Colon (tissue), 2 donors: ENCODE data around the gene NOLC1.

Experiments
- FAIRE-seq: peaks from 2 replicates; lab custom pipeline; 2012; peaks lifted over from hg19 to GRCh38; lab: Jason Lieb, UNC
- donor health status: control.
- donor health status: control.

The NOLC1 gene

GRCh38 chr10:102122450-102122849 is 29.7 kb upstream of the NOLC1 start:
- no peak for FAIRE-seq

GRCh38 chr10:102123223-102123622 is 29.0 kb upstream of the NOLC1 start:
- no peak for FAIRE-seq

- FAIRE-seq, result no peak
These were observed 20.7 kb upstream of the NOLC1 start for GRCh38 chr10:102131286-102132170.

GRCh38 chr10:102132193-102132562 is 20.0 kb upstream of the NOLC1 start:
- no peak for FAIRE-seq

- no peak for FAIRE-seq
These were observed 19.4 kb upstream of the NOLC1 start, which contains the start of gene PPRC1 for GRCh38 chr10:102132563-102133372. PPRC1 (plus strand) TSS chr10:102133040; CDS start chr10:102133069, 29 bp downstream.

GRCh38 chr10:102133373-102134195 is 18.6 kb upstream of the NOLC1 start:
- FAIRE-seq, result no peak

GRCh38 chr10:102134416-102134815 is 17.8 kb upstream of the NOLC1 start:
- FAIRE-seq, result no peak

GRCh38 chr10:102135956-102136526 is 16.1 kb upstream of the NOLC1 start:
- no peak for FAIRE-seq

GRCh38 chr10:102139281-102140110 is 12.7 kb upstream of the NOLC1 start:
- FAIRE-seq, result no peak

- FAIRE-seq, result no peak
These were observed 12.0 kb upstream of the NOLC1 start for GRCh38 chr10:102140218-102140617.

GRCh38 chr10:102140913-102141540 is 11.2 kb upstream of the NOLC1 start:
- FAIRE-seq, result no peak

- no peak for FAIRE-seq
These were observed 10.5 kb upstream of the NOLC1 start for GRCh38 chr10:102141583-102142107.

- FAIRE-seq, result no peak
These were observed 5.2 kb upstream of the NOLC1 start for GRCh38 chr10:102146971-102147428.

GRCh38 chr10:102147561-102147960 is 4.6 kb upstream of the NOLC1 start:
- no peak for FAIRE-seq

- FAIRE-seq, result no peak
These were observed 3.9 kb upstream of the NOLC1 start for GRCh38 chr10:102148275-102148674.

GRCh38 chr10:102150970-102151773 is 1.0 kb upstream of the NOLC1 start:
- FAIRE-seq, result no peak

- no peak for FAIRE-seq
These were observed 329 bp downstream of the NOLC1 start for GRCh38 chr10:102152545-102152890.

GRCh38 chr10:102153093-102153620 is 968 bp downstream of the NOLC1 start:
- no peak for FAIRE-seq

GRCh38 chr10:102154466-102155116 is 2.4 kb downstream of the NOLC1 start:
- no peak for FAIRE-seq
